OCI-LY7 (cell line): ENCODE measurements around the gene GRWD1. TPM values are rescaled to one million over a fixed set of nuclear protein-coding genes. Genes with fewer than 3 reads are reported as not detected.

ENCODE experiments used
- BruUV-seq: library from RNA; stranded (reverse); fragments of 400-500 nt; replicated peaks from 2 replicates; lab custom pipeline; 2021; lab: Mats Ljungman, UMichigan
- CTCF ChIA-PET: fragments of 300-600 bp; sonication (Branson Sonifier 250); formaldehyde crosslinking; loops from one replicate; lab custom pipeline; 2022; ENCODE audit warnings: antibody characterized with exemption; ENCODE audit not compliant: unreplicated experiment; lab: Charles Lee
- POLR2A ChIA-PET: fragments of 300-600 bp; sonication (Branson Sonifier 250); formaldehyde crosslinking; loops from one replicate; lab custom pipeline; 2022; ENCODE audit warnings: antibody characterized with exemption; lab: Charles Lee
- DNase-seq: peaks from one replicate; pipeline ENCODE4 v3.0.0-alpha.2; 2015; ENCODE audit warnings: low spot score
- H2AFZ ChIP-seq: fragments of 200-600 bp; sonication (generic), shearing (Covaris generic); 2 replicates; pipeline ENCODE4 v1.6.1; 2014; ENCODE audit warnings: mild to moderate bottlenecking, antibody characterized with exemption, low read length, moderate library complexity
- H3K27ac ChIP-seq: fragments of 200-600 bp; sonication (generic); 2 replicates; pipeline ENCODE4 v1.5.1; 2014; ENCODE audit warnings: mixed run types, low read depth, mild to moderate bottlenecking, moderate library complexity, low read length, inconsistent platforms; ENCODE audit not compliant: poor library complexity, severe bottlenecking
- H3K36me3 ChIP-seq: fragments of 200-600 bp; sonication (generic); 2 replicates; pipeline ENCODE4 v1.6.1; 2014; ENCODE audit warnings: mild to moderate bottlenecking, antibody characterized with exemption, low read length, moderate library complexity, mixed read lengths; ENCODE audit not compliant: insufficient read depth
- H3K4me1 ChIP-seq: fragments of 200-600 bp; sonication (generic); 2 replicates; pipeline ENCODE4 v1.5.1; 2014; ENCODE audit warnings: mild to moderate bottlenecking, low read length; ENCODE audit not compliant: insufficient read depth, poor library complexity, severe bottlenecking
- H3K4me2 ChIP-seq: fragments of 200-600 bp; sonication (generic); 2 replicates; pipeline ENCODE4 v1.6.1; 2014; ENCODE audit warnings: mild to moderate bottlenecking, low read length
- H3K4me3 ChIP-seq: fragments of 200-600 bp; sonication (generic); 2 replicates; pipeline ENCODE4 v1.5.1; 2014; ENCODE audit warnings: mild to moderate bottlenecking, low read depth, low read length; ENCODE audit not compliant: poor library complexity, severe bottlenecking
- H3K79me2 ChIP-seq: fragments of 200-600 bp; sonication (generic); 2 replicates; pipeline ENCODE4 v1.6.1; 2016; ENCODE audit warnings: low read depth, mild to moderate bottlenecking, low read length, moderate library complexity, mixed read lengths; ENCODE audit not compliant: insufficient read depth
- H3K9me2 ChIP-seq: fragments of 200-600 bp; sonication (generic); 2 replicates; pipeline ENCODE4 v1.6.1; 2016; ENCODE audit warnings: mild to moderate bottlenecking, low read length, mixed read lengths; ENCODE audit not compliant: insufficient read depth
- H3K9me3 ChIP-seq: fragments of 200-600 bp; sonication (generic); 2 replicates; pipeline ENCODE4 v1.6.1; 2014; ENCODE audit warnings: mild to moderate bottlenecking, mixed run types, low read length, mixed read lengths
- H4K20me1 ChIP-seq: fragments of 200-600 bp; sonication (generic); 2 replicates; pipeline ENCODE4 v1.6.1; 2014; ENCODE audit warnings: mild to moderate bottlenecking, antibody characterized with exemption, low read length, moderate library complexity, mixed read lengths; ENCODE audit not compliant: insufficient read depth
- CTCF ChIP-seq: fragments of 200-600 bp; sonication (generic); conservative IDR thresholded peaks from 2 replicates; pipeline ENCODE4 v1.5.1; 2014; ENCODE audit warnings: mild to moderate bottlenecking, antibody characterized with exemption, low read length, moderate library complexity, mixed read lengths
- EZH2phosphoT487 ChIP-seq: fragments of 200-600 bp; sonication (generic); IDR thresholded peaks from 2 replicates; pipeline ENCODE4 v1.6.1; 2018; ENCODE audit warnings: low read depth, borderline replicate concordance, mild to moderate bottlenecking, mixed run types, antibody characterized with exemption, low read length, moderate library complexity, mixed read lengths
- intact Hi-C: fragments of 100-400 bp; cut with micrococcal nuclease; formaldehyde crosslinking; loops from one replicate; pipeline ENCODE4 v1.10.0; 2022; ENCODE audit not compliant: unreplicated experiment
- total RNA-seq, 2 experiments: library from RNA; depleted of rRNA in 1 of 2; stranded (reverse); fragments of >200 nt in 1 of 2; shearing (Covaris generic) in 1 of 2; gene quantifications; 2 replicates each; pipeline ENCODE4 v1.2.3, GENCODE V29; 2014 to 2022

Gene GRWD1
- total RNA-seq, 2 experiments from 2014 or later, result 32.1 to 35.8 TPM

- TF ChIP-seq EZH2phosphoT487 (no peak), CTCF (no peak)
- no peak overlapping the region for H3K4me3 ChIP-seq
- H3K4me2 ChIP-seq, result no peak overlapping the region
- ChIA-PET CTCF (no interaction called here), POLR2A (interaction anchor here (1.0 kb wide), 1 partner anchor 129 kb away, joined by 4 read pairs; no protein-coding TSS in a partner anchor)
- DNase-seq, result no peak
- H4K20me1 ChIP-seq, result no peaks in the 10 kb centered on the region
- BruUV-seq, result no TSS peak
- intact Hi-C loops, result no loop called here
- H3K4me1 ChIP-seq, result no peaks in the 10 kb centered on the region
- H3K36me3 ChIP-seq, result peaks cover 53% of the 10 kb centered on the region
- no peak overlapping the region for H3K27ac ChIP-seq
- H3K9me2 ChIP-seq, result no peaks in the 10 kb centered on the region
- no peaks in the 10 kb centered on the region for H3K79me2 ChIP-seq
- no peak overlapping the region for H2AFZ ChIP-seq
- no peaks in the 10 kb centered on the region for H3K9me3 ChIP-seq
These were observed 32.8 kb downstream of the GRWD1 start for GRCh38 chr19:48478339-48479256.

DNA sequence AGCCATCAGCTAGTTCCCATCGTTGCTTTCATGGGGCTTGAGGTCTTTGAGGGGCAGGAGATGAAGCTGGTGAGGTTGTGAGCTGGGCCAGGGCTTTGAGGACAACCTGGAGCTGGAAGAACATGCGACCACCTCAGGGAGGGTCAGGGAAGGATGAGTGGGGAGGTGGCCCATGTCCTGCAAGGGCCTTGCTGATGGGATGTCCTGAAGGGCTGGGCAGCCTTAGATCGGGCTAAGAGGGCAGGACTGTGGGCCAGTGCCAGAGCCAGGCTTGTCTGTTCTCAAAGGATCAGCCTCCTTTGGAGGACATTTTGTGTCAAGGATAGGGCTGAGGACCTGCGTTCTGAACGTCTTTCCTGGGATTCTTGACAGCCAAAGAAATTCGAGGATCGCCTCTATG, 33.9 kb downstream of the GRWD1 start:
- POLR2A ChIA-PET, result interaction anchor here (1.0 kb wide), 1 partner anchor 128 kb away, joined by 4 read pairs; no protein-coding TSS in a partner anchor
- BruUV-seq, result no TSS peak

More for the DNA sequence above, 33.9 kb downstream of the GRWD1 start:
- no peaks in the 10 kb centered on the region for H3K9me3 ChIP-seq
- H4K20me1 ChIP-seq, result no peaks in the 10 kb centered on the region
- H3K36me3 ChIP-seq, result peaks cover 44% of the 10 kb centered on the region
- H3K4me1 ChIP-seq, result no peaks in the 10 kb centered on the region
- H3K79me2 ChIP-seq, result no peaks in the 10 kb centered on the region
- TF ChIP-seq EZH2phosphoT487 (no peak), CTCF (no peak)
- no peak overlapping the region for H3K4me2 ChIP-seq
- CTCF ChIA-PET, result no interaction called here
- H3K27ac ChIP-seq, result no peak overlapping the region
- no peak for DNase-seq
- H3K9me2 ChIP-seq, result no peaks in the 10 kb centered on the region
- intact Hi-C loops, result no loop called here
- H2AFZ ChIP-seq, result no peak overlapping the region
- no peak overlapping the region for H3K4me3 ChIP-seq
